Transverse colon (tissue), 4 donors: ENCODE measurements around the gene HIRIP3. TPM values are rescaled to one million over a fixed set of nuclear protein-coding genes. Genes with fewer than 3 reads are reported as not detected.

Experiments used
- DNase-seq: peaks from one replicate; pipeline ENCODE4 v3.0.0-alpha.2; 2019
- H3K27ac ChIP-seq, 4 donors: fragments of 200-600 bp; sonication (generic); 2 replicates each; pipeline ENCODE4 v1.5.1; 2016 to 2018; ENCODE audit warnings: inconsistent platforms in 4 of 4
- H3K27me3 ChIP-seq: fragments of 200-600 bp; sonication (generic); 2 replicates; pipeline ENCODE4 v1.5.1; 2017; ENCODE audit warnings: inconsistent platforms
- H3K36me3 ChIP-seq, 4 donors: fragments of 200-600 bp; sonication (generic); 2 replicates each; pipeline ENCODE4 v1.5.1; 2017 to 2019; ENCODE audit warnings: inconsistent platforms in 4 of 4
- H3K4me1 ChIP-seq, 4 donors: fragments of 200-600 bp; sonication (generic); 2 replicates each; pipeline ENCODE4 v1.5.1; 2017 to 2020; ENCODE audit warnings: inconsistent platforms in 4 of 4
- H3K4me3 ChIP-seq, 4 donors: fragments of 200-600 bp; sonication (generic); 1 replicate in 1 of 4; 2 replicates in 3 of 4; pipeline versions ENCODE4 v1.5.1 to v1.6.1; 2017 to 2019; ENCODE audit warnings: inconsistent platforms in 4 of 4
- H3K9me3 ChIP-seq, 2 donors: fragments of 200-600 bp; sonication (generic); 2 replicates each; pipeline ENCODE4 v1.5.1; 2017 to 2019; ENCODE audit warnings: inconsistent platforms in 2 of 2
- CTCF ChIP-seq, 5 experiments: fragments of 200-600 bp in 3 of 5; fragments of 450-650 bp in 2 of 5; sonication (generic) in 3 of 5; IDR thresholded peaks; 1 replicate in 2 of 5; 2 replicates in 3 of 5; pipeline ENCODE4 v1.5.1; 2016 to 2017; ENCODE audit warnings: antibody characterized with exemption in 5 of 5, inconsistent platforms in 3 of 5, mild to moderate bottlenecking in 2 of 5, moderate library complexity in 1 of 5
- EP300 ChIP-seq: sonication (generic); formaldehyde crosslinking; IDR thresholded peaks from one replicate; pipeline ENCODE4 v1.6.1; 2017; ENCODE audit warnings: antibody characterized with exemption, low read depth
- POLR2A ChIP-seq: fragments of 450-650 bp; IDR thresholded peaks from one replicate; pipeline ENCODE4 v1.6.1; 2016; ENCODE audit warnings: antibody characterized with exemption, mild to moderate bottlenecking, moderate library complexity
- POLR2AphosphoS5 ChIP-seq, 3 donors: sonication (generic); formaldehyde crosslinking; IDR thresholded peaks; one replicate each; pipeline ENCODE4 v1.6.1; 2016; ENCODE audit warnings: antibody characterized with exemption in 3 of 3
- WGBS, 2 donors: methylation state at CpG; one replicate each; pipeline ENCODE4 v1.1.5; 2018; ENCODE audit warnings: low coverage in 1 of 2; 5-methylcytosine and 5-hydroxymethylcytosine counted together
- in situ Hi-C, 4 donors: fragments of 200-750 bp; cut with MboI; loops; one replicate each; pipeline versions ENCODE4 v1.15.0 to v1.15.1; 2017; ENCODE audit warnings: low sequenced_read_pairs in 3 of 4, low pct_ligation_motif_present in 1 of 4, low pct_unique_long_range_greater_than_20kb in 1 of 4
- intact Hi-C: fragments of 100-400 bp; cut with DNase I; formaldehyde crosslinking; loops from one replicate; pipeline ENCODE4 v1.15.1; 2023; ENCODE audit warnings: low total_unique reads
- total RNA-seq, 4 donors: library from RNA; depleted of rRNA; stranded (reverse); fragments of >200 nt; gene quantifications; one replicate each; pipeline ENCODE4 v1.1.0, GENCODE V29; 2016

The HIRIP3 gene
- total RNA-seq, 4 donors from 2014 or later, result 1.8 to 11.7 (median 8.8) TPM

DNA sequence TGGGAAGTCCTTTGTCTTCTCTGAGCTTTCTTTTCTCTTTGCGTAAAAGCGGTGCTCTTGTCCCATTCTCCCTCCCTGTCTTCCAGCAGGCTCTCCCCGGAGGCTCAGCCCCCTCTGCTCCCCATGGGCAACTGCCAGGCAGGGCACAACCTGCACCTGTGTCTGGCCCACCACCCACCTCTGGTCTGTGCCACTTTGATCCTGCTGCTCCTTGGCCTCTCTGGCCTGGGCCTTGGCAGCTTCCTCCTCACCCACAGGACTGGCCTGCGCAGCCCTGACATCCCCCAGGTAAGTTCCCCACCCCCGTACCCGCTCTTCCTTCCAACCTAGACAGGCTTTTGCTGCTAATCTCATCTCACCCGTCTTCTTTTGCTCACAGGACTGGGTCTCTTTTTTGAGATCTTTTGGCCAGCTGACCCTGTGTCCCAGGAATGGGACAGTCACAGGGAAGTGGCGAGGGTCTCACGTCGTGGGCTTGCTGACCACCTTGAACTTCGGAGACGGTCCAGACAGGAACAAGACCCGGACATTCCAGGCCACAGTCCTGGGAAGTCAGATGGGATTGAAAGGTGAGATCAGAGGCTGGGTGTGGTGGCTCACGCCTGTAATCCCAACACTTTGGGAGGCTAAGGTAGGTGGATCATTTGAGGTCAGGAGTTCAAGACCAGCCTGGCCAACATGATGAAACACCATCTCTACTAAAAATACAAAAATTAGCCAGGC lies 32.2 kb downstream of the HIRIP3 start:
- peaks cover 0 to 38% (median 20%) of the 10 kb centered on the region in 4 donors for H3K4me1 ChIP-seq
- H3K4me3 ChIP-seq, result peak overlapping the region in 3 of 4 donors; percentile 60 to 83 (median 70)
- H3K9me3 ChIP-seq, result no peaks in the 10 kb centered on the region
- H3K27ac ChIP-seq, result peak overlapping the region; percentile 93 to 98 (median 96)
- in situ Hi-C loops, result no loop called here
- DNase-seq, result no peak
- WGBS, 2 donors, result 28 to 85% methylated on average over 2 to 14 of the region's 14 CpGs
- no peak for TF ChIP-seq CTCF (IDR thresholded peaks at IDR 0.05)
- TF ChIP-seq POLR2A, result no peak
- TF ChIP-seq EP300, result no peak
- TF ChIP-seq POLR2AphosphoS5 (IDR thresholded peaks at IDR 0.05), result no peak
- intact Hi-C loops, result no loop called here
- H3K36me3 ChIP-seq, result peaks cover 0 to 4% (median 0%) of the 10 kb centered on the region in 4 donors
- no peaks in the 10 kb centered on the region for H3K27me3 ChIP-seq

DNA sequence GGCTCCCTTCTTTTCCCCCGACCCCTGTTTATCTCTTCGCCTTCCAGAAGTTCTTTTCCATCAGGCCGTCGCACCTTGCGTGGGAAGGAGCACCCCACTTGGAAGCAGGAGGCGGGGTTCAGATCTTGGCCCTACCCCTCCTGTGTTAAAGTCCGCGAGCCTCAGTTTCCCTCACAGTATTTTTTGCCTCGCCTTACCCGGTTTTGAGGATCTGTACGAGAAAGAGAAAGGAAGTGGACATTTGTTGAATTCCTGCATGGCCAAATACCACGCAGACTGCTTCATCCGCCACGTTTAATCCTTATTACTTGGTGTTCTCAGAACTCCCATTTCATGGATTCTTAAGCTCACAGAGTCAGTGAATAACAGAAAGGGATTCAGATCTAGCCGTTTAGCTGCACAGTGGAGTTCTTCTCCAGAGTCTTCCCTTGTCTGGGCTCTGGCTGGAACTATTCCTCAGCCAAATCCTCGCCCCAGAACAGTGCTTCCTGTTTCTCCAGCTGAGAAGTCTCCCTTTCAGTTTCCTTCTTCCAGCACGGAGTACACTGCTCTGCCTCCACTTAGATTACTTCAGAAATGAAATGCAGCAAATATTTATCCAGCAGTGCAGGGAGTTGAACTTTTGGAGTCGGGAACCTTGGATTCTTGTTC lies 32.9 kb downstream of the HIRIP3 start:
- 0 to 5% methylated on average over 2 to 18 of the region's 18 CpGs for WGBS, 2 donors
- Histone ChIP-seq H3K27me3 (no peaks in the 10 kb centered on the region), H3K4me3 (peak overlapping the region; percentile 60 to 90 (median 76)), H3K36me3 (no peaks in the 10 kb centered on the region), H3K27ac (peak overlapping the region; percentile 93 to 98 (median 96)), H3K9me3 (no peaks in the 10 kb centered on the region), H3K4me1 (peaks cover 0 to 38% (median 20%) of the 10 kb centered on the region in 4 donors)
- DNase-seq, result peak; percentile 48
- TF ChIP-seq CTCF (IDR thresholded peaks at IDR 0.05) (no peak), POLR2AphosphoS5 (IDR thresholded peaks at IDR 0.05) (peak in 2 of 3 donors; percentile 44 to 50), POLR2A (no peak)
- intact Hi-C loops (no loop called here), in situ Hi-C loops (no loop called here)

DNA sequence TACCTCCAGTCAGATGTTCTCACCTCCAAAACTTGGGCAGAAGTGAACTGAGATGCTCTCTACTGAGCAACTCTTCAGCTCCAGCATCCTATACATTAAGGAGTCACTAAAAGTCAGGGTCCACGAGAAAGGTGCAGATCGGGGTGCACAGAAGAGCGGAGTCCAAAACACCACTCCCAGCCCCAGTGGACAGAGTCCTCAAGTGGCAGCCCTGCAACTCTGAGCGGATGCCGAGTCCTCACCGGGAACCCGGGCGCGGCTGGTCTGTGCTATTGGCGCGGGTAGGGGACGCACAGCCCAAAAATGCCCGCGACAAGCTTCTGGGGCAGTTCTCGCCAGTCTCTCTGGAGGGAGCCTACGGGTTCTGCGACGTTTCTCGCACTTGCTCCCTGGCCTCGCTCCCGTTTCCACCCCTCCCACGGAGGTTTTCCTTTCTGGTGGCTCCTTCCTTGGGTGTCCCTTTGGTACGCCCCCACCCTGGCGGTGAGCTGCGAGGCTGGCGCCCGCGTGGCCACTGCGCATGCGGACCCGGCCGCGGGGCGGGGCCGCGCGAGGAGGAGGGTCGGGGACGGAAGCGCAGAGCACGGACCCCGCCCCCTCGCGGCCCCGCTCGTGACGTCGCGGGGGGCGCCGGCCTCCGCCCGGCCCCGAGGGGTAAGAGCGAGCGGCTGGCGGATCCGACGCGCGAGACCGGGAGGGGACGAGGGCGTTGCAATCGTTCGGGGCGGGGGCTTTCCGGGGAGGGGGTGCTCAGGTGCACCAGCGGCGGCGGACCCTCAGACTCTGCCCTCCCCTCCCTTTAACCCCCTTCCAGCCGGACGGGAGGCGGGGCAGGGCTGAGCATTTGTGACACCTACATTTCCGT lies 33.7 kb downstream of the HIRIP3 start, which contains the start of gene TMEM219:
Gene TMEM219, plus strand, starts transcription at position 601 of the 865 bp plus-strand sequence. CDS start 1,065 bp downstream, outside the sequence.
- DNase-seq, result peak; percentile 94
- H3K36me3 ChIP-seq, result no peaks in the 10 kb centered on the region
- in situ Hi-C loops (no loop called here), intact Hi-C loops (no loop called here)
- H3K4me3 ChIP-seq, result peak within 1 kb of the TSS; percentile 60 to 90 (median 76)
- 0% methylated on average over 50 of the region's 75 CpGs; no CpG with 5 or more reads in 1 of the 2 donors for WGBS, 2 donors
- peak; percentile 66 to 90 (median 83) for TF ChIP-seq POLR2AphosphoS5 (IDR thresholded peaks at IDR 0.05)
- TF ChIP-seq CTCF (IDR thresholded peaks at IDR 0.05), result peak; percentile 48 to 90 (median 59)
- TF ChIP-seq POLR2A, result peak; percentile 64
- no peak for TF ChIP-seq EP300
- no peaks in the 10 kb centered on the region for H3K27me3 ChIP-seq
- H3K4me1 ChIP-seq, result peaks cover 0 to 38% (median 20%) of the 10 kb centered on the region in 4 donors
- peak within 1 kb of the TSS; percentile 93 to 98 (median 96) for H3K27ac ChIP-seq
- no peaks in the 10 kb centered on the region for H3K9me3 ChIP-seq
